Hematopoietic multipotent progenitor cell treated with erythropoietin and hydrocortisone succinate and interleukin-3 and kit ligand, for 4 days (in vitro differentiated cells): ENCODE measurements around the gene BAIAP2.
A peak's percentile ranks its signal among the peaks of the same experiment; 100 is the strongest.
"Not testable (repeated sequence)": the region's sequence is repeated elsewhere in the genome, so short reads cannot be mapped to it uniquely, and the experiment has no call there.

Experiments
- DNase-seq: peaks from one replicate; pipeline ENCODE4 v3.0.0-alpha.2; 2015

BAIAP2 gene

GRCh38 chr17:81070541-81071246 lies 35.7 kb downstream of the BAIAP2 start:
- DNase-seq: no peak

DNA sequence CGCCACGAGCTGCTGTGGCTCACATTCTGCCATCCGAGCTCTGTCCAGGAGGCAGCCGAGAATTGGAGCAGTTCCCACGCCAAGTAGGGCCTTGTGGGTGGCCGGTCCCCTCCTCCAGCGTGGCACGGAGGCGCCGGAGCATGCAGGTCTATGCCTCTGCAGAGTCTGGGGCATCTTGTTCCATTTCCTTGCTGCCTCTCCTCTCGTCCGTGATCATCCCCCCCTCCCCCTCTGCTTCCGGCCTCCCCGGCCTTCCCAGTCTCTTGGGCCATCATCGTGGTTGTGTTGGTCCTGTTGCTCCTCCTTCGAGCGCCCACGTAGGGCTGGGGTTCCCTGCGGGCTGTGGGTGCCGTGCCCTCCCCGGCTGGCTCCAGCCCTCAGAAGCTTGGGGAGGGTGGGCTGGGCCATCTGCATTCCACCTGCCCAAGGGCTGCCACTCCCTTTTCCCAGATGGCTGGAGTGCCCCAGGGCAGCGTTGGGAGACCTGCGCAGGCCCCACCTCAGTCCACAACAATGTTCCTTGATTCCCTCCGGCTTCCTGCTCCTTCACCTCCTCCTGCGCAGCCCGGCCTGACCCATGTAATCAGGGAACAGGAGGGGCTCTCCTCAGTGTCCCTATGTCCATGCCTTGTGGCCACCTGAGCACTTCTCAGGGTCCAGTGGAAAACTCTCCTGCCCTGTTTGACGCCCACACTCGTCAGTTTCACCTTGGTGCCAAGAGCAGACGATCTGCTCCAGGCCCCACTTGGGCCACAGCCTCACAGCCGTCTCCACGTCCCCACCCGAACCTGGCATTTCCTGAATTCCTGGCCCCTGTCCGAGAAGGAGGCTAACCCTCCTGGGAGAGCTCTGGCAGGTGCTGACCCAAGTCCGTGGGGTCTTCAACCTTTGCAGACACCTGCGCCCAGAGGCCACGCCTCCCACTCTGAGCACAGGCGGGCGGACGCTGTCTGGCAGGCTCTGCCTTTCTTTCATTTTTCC lies 37.1 kb downstream of the BAIAP2 start:
- no peak for DNase-seq

DNA sequence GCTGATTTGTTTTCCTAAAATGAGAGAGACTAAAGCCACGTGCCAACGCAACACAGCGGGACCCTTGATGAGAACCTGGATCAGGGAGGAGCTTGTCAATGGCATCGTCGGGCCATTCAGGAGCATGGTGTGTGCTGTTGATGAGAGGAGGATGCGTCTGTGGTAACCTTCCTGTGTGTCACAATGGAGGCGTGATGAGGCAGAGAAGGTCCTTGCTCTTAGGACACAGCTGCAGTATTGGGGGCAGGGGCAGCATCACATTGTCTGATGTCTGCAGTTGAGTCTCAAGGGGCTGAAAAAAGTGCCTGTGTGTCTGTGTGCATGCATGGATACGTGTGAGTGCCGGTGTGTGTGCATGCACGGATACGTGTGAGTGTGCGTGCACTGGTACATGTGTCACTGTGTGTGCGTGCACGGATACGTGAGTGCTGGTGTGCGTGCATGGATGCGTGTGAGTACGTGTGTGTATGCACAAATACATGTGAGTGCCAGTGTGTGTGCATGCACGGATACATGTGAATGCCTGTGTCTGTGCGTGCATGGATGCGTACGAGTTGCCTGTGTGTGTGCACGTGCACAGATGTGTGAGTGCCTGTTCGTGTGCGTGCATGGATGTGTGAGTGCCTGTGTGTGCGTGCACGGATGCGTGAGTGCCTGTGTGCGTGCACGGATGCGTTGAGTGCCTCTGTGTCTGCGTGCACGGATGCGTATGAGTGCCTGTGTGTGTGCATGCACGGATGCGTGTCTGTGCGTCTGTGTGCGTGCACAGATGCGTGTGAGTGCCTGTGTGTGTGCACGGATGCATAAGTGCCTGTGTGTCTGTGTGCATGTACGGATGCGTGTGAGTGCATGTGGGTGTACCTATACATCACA lies 39.3 kb downstream of the BAIAP2 start:
- no peak for DNase-seq

GRCh38 chr17:81074875-81075274 lies 39.9 kb downstream of the BAIAP2 start:
- DNase-seq: no peak

DNA sequence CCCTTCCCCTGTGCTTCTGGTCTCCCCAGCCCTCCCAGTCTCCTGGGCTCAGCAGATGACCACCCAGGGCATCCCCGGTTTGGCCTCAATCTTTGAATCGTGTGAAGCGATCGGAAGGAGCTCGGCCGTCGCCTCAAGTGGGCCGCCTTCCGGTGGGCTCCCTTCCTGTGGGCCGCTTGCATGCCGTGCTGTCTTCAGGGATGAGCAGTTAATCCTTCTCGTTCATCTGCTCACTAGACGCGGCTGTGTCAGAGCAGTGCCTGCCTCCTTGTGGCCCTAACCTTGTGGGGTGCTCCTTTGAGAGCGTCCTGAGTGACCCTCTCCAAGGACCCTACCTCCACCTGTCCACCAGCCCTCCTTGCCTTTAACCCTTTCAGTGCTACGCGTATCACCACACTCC lies 40.4 kb downstream of the BAIAP2 start:
- DNase-seq: no peak

DNA sequence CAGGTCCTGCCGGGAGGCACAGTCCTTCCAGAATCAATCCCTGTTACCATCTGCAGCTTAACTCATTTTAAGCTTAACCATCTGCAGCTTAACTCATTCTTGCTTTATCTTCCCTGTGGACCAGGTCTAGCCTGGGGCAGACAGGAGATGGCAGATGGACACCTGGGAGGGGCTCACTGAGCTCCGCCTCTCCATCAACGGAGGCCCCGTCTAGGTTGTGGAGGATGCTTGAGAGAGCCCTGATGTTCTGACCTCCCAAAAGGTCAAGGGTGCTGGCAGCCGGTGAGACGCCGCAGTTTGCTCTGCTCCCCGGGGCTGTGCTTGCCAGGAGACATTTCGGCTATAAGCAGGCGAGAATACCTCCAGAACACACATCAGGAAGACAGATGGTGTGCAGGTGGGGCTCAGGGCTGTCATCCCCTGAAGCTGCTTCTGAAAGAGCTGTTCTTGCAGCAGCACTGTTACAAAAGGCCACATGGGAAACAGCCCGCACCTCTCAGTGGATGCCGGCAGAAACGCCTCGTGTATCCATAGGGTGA lies 41.3 kb downstream of the BAIAP2 start:
- DNase-seq: no peak

DNA sequence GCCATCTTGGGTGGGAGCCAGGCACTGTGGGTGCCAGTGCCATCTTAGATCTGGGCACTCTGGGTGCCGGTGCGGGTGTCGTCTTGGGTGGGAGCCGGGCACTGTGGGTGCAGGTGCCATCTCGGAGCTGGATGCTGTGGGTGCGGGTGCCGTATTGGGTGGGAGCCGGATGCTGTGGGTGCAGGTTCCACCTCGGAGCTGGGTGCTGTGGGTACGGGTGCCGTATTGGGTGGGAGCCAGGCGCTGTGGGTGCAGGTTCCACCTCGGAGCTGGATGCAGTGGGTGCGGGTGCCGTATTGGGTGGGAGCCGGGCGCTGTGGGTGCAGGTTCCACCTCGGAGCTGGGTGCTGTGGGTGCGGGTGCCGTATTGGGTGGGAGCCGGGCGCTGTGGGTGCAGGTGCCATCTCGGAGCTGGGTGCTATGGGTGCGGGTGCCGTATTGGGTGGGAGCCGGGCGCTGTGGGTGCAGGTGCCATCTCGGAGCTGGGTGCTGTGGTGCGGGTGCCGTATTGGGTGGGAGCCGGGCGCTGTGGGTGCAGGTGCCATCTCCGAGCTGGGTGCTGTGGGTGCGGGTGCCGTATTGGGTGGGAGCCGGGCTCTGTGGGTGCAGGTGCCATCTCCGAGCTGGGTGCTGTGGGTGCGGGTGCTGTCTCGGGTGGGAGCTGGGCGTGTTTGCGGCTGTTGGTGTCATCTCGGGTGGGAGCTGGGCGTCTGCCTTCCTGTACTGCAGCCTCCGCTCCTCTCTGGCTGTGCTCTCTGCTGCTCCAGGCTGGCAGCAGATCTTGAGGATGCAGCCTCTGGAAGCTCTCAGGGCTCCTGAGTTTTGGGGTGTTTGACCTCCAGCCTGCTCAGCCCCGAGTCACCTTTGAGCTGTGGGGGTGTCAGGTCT lies 43.3 kb downstream of the BAIAP2 start:
- DNase-seq: not testable (repeated sequence)

GRCh38 chr17:81080019-81080418 lies 45.1 kb downstream of the BAIAP2 start:
- DNase-seq: no peak

DNA sequence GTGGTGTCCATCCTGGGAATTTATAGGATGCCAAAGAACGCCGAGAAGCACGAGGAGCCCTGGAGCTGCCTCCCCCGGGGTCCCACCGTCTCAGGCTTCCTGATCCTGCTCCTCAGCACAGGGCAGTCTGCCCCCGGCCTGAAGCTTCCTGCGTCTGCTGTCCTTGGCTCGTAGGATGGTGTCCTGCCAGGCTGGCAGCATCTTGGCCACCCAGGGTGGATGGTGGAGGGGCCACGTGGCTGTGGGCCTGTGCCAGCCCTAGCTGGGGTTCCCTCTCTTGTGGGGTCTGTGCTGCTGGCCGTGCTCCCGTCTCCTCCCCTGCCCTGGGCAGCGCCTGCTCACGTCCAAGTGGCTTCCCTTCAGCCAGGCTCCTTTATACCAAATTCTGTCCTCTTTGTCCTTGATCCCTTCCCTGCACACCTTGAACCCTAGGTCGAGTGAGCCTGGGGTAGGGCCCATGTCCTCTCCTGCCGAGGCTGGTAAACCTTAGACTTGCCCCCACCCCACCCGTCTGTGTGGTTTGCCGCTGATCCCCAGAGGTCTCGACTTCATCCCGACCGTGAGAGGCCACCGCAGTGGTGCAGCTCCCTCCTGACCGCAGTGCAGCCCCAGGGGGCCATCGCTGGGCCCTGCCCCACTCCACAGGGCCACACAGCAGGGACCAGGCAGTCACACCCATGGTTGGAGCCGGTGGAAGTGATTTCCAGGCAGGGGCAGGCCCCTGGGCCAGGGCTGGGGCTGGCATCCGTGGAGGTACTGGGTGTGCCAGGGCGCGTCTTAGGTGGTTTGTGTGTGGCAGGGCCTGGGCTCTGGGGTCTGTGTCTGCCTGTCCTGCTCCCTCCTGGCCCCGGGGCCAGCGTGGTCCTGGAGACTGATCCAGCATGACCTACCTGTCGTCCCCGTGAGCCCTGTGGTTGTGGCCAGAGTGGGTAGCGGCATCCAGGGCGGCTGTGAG lies 46.5 kb downstream of the BAIAP2 start:
- no peak for DNase-seq

DNA sequence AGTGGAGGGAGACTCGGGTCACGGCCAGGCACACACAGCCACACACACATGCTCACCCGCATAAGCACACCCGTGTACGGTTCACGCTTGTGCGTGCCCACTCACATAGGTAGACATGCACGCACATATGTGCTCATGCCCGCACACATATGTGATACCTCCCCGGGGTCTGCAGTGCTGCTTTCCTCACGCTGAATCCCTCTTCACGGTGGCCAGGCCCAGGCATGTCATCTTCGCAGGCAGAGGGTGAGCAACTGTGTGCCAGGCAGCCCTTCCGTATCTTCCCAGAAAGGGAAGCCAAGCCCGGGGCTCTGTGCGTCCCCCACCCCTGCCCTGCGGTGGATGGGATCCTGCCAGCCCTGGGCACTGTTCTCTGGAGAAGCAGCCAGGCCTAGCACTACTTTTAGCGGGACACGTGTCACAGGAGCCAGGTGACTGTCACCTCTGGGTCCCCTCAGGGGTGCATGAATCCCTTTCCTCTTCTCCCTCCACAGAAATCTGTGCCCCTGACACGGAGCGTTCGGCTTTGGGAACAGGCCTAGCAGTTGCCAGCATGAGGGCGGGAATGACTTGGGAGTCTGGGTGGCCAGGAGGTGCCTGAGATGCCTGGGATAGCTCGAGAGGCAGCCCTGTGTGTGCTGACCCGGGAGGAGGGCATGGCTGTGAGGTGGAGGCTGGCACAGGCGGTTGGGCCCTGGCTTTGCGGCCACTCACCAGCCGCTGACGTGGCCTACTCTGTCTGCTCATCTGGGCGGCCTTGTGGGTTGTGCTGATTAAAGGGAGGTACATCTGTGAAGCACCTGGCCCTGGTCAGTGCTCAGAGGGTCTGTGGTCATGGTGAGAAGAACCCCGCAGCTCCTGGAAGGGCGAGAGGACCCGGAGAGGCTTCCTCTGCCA lies 47.5 kb downstream of the BAIAP2 start:
- no peak for DNase-seq

DNA sequence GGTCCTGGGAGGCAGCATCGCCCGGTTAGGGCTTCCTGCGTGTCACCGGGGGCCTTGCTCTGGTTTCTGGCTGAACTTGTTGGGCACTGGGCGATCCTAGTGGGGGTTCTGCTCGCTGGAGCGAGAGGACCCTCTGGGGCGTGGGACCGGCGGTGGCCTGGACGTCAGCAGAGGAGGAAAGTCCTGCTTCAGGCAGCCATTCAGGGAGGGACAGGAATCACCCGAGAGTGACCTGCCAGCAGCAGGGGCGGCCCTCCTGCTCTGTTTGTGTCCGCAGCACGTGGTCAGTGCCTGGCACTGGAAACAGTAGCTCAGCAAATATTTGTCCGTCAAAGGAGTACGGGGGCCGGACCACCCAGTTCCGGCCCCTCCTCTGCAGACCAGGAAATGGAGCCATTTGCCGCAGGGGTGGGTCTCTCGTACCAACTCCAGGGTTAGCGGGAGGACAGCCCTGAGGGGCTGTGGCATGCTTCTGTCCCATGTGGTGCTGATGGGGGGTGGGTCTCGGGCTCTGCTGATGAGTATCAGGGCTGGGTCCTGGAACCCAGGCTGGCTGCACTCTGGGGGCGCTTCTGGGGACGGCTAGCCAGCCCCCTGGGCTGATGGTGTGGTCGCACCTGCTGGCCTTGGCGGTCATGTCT lies 48.3 kb downstream of the BAIAP2 start:
- DNase-seq: no peak

DNA sequence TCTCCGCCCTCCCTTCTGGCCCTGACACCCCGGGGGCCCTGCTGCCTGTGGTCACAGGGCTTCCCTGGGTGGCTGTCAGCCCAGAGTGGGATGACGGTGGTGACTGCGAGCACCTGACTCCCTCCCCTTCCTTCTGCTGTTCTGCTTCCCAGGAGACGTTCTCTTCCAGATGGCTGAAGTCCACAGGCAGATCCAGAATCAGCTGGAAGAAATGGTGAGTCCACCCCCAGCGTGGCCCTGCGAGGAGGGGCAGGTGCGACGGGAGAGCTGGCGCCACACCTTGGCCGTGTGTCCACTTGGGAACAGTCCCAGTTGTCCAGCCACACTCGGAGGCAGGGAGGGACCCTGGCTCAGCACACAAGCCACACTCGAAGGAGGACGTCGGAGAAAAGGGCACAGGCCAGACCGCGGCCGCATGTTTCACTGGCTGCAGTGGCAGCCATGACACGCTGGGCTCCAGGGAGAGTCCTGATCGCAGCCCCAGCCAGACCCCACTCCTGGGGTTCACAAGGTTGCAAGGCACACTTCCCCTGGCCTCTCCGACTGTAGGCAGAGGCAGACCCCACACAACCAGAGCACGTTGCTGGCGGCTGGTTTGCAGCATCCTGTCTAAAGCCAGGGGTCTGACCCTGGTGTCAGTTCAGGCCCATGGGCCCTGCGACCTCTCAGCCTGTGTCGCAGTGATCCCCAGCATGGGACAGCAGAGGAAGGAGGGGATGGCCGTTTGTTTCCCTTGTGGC lies 49.9 kb downstream of the BAIAP2 start:
- DNase-seq: no peak

DNA sequence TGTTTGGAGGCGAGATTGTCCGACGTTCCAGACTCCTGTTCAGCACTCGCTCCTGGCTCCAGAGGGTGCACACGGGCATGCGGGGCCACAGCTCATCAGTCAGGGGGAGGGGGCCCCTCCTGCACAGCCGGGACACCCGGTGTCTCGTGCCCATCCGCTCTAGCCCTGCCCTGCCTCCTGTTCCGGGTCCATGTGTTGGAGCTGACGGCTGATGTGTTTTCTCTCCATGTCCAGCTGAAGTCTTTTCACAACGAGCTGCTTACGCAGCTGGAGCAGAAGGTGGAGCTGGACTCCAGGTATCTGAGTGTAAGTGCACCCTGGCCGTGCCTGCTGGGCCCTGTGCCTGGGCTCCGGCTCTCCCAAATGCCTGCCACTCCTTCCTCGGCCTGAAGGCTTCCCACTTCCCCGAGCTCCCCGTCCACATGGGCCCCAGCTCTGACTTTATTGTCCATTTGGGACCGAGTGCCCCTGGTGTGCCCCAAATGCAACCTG lies 50.5 kb downstream of the BAIAP2 start:
- DNase-seq: no peak

DNA sequence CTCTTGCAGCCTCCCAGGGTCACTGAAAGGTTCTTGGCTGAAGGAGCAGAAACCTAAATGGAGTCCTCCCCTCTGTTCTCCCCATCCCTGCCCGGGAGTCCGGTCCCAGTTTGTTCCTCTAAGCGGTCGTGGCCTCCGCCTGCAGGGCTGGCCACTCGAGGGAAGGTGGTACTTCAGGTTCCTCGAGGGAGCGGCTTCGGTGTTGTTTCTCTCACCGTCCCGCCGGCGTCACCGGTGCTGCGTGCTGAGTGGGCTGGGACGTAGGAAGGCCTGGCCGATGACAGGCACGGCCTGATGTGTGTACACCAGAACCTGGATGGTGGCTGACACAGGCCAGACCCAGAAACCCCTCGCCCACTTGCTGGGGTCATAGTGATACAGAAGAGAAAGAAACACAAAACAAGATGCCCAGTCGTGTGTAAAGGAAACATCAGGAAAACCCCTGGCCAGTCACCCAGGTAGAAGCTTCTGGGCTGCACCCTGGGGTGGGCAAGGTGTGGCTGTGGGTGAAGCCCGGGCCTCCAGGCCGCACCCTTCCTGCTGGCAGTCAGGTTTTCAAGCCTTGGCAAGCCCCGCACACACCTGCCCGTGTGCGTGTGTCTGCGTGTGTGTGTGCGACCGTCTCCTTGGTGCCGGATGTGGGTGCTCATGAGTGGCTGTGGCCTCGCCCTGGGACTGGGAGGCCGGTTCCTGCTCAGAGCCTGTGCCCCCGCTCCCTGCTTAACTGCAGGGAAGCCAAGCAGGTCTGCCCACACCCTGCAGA lies 52.0 kb downstream of the BAIAP2 start:
- no peak for DNase-seq

DNA sequence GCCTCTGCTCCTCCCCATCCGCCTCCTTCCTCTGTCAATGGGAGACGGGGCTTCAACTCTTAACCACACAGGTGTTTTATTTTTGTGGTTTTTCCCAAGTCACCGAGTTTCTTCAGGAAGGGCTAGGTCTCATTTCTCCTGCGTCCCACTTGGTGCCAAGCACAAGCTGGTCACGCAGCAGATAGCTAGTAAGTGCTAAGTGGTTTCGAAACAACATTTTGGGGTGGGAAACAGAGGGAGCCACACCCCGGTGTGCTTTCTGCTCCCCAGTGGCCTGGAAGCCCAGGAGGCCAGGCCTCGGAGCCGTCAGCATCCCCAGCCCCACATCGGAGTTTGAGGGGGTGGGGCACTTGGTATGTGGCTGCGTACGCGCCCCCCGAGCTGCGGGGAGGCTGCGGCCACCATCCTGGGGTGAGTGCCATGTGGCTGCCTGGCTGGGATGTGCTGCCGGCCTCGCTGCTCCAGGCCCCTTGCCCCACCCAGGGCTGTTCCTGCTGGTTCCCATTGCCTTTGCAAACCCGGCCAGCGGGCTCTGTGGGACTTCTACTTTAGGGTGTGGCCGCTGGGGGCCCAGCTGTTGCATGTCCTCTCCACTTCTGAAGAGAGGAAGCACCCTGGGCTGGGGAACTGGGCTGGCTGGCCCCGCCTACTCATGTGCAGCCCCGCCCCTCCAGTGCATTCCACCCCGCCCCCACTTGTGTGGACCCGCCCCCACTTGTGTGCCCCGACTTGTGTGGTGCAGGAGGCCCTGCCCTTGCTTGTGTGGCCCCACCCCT lies 55.6 kb downstream of the BAIAP2 start:
- peak; percentile 80 for DNase-seq

DNA sequence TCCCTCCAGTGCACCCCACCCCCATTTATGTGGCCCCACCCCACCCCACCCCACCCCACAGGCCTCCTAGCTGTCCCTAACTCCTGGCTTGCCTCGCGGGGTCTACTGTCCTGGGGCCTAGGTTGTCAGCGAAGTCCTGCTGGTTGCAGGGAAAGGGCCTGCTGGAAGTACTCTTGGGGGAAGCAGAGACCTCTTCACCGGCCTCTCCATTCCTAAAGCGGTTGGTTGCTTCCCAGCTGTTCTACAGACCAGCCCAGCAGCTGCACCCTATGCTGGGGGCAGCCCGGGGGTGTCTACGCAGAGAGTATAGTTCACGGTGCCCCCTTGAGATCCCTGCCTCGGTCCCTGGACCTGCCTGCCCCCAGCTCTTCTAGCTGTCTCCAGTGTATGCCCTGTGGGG lies 56.2 kb downstream of the BAIAP2 start:
- DNase-seq: no peak
